Activated CD8-positive, alpha-beta memory T cell treated with anti-CD3 and anti-CD28 coated beads for 1 hour (primary cell): Measurements from ENCODE around the gene DENND1C.
"Not testable (repeated sequence)": the region's sequence is repeated elsewhere in the genome, so short reads cannot be mapped to it uniquely, and the experiment has no call there.

Source experiments
- DNase-seq, 2 donors: peaks; one replicate each; pipeline ENCODE4 v3.0.0-alpha.2; 2020; ENCODE audit warnings: low read depth in 1 of 2; ENCODE audit errors: extremely low read depth in 1 of 2

Gene DENND1C

GRCh38 chr19:6457958-6458694 is 23.5 kb downstream of the DENND1C start:
- DNase-seq, result no peak

GRCh38 chr19:6455924-6456323 is 25.7 kb downstream of the DENND1C start:
- DNase-seq, result no peak

- DNase-seq, result no peak
These were observed 27.5 kb downstream of the DENND1C start for GRCh38 chr19:6453951-6454565.

- no peak for DNase-seq
These were observed 28.7 kb downstream of the DENND1C start for GRCh38 chr19:6452899-6453298.

- no peak for DNase-seq
These were observed 29.4 kb downstream of the DENND1C start for GRCh38 chr19:6452223-6452614.

GRCh38 chr19:6451583-6452222 is 29.9 kb downstream of the DENND1C start:
- DNase-seq, result no peak

- no peak for DNase-seq
These were observed 31.4 kb downstream of the DENND1C start for GRCh38 chr19:6450166-6450565.

GRCh38 chr19:6448045-6448444 is 33.5 kb downstream of the DENND1C start:
- no peak for DNase-seq

GRCh38 chr19:6446452-6446851 is 35.1 kb downstream of the DENND1C start:
- DNase-seq, result no peak

GRCh38 chr19:6443986-6444385 is 37.6 kb downstream of the DENND1C start:
- no peak for DNase-seq

- no peak for DNase-seq
These were observed 39.4 kb downstream of the DENND1C start for GRCh38 chr19:6442087-6442688.

- no peak for DNase-seq
These were observed 40.7 kb downstream of the DENND1C start for GRCh38 chr19:6440905-6441304.

- DNase-seq, result no peak
These were observed 41.8 kb downstream of the DENND1C start for GRCh38 chr19:6439743-6440142.

GRCh38 chr19:6433663-6434062 is 47.9 kb downstream of the DENND1C start, which contains the start of gene SLC25A41:
Gene SLC25A41 (minus strand): TSS chr19:6433763. CDS start chr19:6433693, 70 bp downstream.
- DNase-seq, result no peak

GRCh38 chr19:6433165-6433564 is 48.4 kb downstream of the DENND1C start:
- DNase-seq, result no peak

- DNase-seq, result no peak
These were observed 49.7 kb downstream of the DENND1C start for GRCh38 chr19:6431891-6432290.

- DNase-seq, result no peak
These were observed 52.0 kb downstream of the DENND1C start for GRCh38 chr19:6429419-6430221.

- DNase-seq, result not testable (repeated sequence)
These were observed 52.7 kb downstream of the DENND1C start for GRCh38 chr19:6428692-6429418.

GRCh38 chr19:6427131-6427530 is 54.5 kb downstream of the DENND1C start:
- DNase-seq, result no peak
